NCI-H1417 (cell line): ENCODE data around the gene SDK2.
A peak's percentile ranks its signal among the peaks of the same experiment; 100 is the strongest.

Experiments used
- DNase-seq, 3 experiments: peaks; one replicate each; lab custom pipeline; 2025; lab: John Stamatoyannopoulos, UW

Gene SDK2

GRCh38 chr17:73424571-73424970 is 219.7 kb downstream of the SDK2 start:
- no peak for DNase-seq

- DNase-seq = no peak
These were observed 220.4 kb downstream of the SDK2 start for GRCh38 chr17:73423806-73424205.

DNA sequence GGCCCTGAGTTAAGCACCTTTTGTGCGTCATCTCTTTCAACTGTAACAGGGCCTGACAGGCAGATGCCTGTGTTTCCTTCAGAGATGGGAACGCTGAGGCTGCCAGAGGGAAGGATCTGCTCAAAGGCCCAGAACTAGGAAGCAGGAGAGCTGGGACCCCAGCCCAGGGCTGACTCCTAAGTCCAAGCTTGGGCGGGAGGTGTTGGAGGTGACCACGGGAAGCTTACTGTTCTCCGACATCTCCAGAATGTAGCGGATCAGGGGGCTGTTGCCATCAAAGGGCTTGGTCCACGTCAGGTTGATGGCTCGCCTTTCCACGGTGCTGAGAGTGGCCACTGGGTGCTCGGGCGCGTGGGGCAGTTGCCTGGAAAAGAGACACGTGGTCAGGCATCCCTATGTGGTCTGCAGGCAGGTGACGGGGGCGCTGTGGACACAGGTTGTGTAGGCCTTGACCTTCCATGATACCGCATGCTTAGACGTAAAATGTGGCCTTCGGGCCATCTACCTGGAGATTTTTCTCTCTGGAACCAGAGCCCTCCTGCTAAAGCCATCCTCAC is 221.0 kb downstream of the SDK2 start:
- no peak for DNase-seq

DNA sequence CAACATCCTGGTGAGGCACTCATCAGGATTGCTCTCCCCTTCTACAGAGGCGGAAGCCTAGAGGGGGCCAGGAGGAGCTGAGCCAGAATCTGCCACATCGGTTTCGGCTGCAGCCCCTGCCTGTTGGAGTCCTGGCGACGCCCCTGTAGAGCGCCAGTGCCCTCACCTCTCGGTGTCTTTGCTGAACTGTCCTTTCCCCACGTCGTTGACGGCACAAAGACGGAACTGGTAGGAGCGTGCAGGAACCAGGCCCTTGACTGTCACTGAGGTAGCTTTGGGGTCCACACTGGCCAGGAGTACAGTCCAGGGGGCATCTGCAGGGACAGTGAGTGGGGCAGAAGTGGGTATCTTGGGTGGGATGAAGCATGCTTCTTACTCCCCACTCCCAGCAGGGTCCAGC is 222.1 kb downstream of the SDK2 start:
- DNase-seq = no peak

GRCh38 chr17:73420897-73421296 is 223.3 kb downstream of the SDK2 start:
- DNase-seq = no peak

DNA sequence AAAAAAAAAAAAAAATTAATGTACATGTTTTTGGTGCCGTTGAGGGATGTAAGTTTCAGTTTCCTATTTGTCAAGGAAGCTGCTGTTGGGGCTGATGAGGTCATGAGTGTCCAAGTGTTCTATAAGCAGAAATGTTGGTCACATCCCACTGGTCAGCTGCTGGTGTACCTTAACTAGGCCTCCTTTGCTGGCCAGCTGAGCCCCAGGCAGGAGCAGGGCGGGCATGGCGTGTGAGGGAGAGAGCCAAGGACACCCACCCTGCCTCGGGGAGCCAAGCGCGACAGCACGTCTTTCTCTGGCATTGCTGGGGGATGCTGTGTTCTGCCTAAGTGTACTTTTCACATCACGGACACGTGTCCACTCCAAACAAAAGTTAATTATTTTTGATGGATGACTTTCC is 224.4 kb downstream of the SDK2 start:
- DNase-seq = peak in 1 of 3 experiments; percentile 14

DNA sequence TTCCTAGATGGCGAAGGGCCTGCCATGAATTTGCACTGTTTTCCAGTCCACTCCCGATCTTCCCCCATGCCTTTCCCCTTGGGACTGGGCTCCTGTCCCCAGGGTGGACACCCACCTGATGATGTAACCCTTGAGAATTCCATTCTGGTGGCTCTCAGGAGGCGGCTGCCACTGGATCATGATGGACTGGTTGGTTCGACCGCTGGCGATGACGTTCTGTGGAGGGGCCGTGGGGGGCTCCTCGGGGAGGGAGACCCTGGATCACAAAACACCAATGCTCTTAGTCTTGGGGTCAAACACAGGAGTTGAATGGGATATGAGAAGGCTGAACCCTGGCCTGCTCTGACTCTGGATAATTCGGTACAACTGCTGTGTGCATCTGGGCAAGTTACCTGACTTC is 225.2 kb downstream of the SDK2 start:
- no peak for DNase-seq

GRCh38 chr17:73415782-73416181 is 228.5 kb downstream of the SDK2 start:
- DNase-seq = no peak

DNA sequence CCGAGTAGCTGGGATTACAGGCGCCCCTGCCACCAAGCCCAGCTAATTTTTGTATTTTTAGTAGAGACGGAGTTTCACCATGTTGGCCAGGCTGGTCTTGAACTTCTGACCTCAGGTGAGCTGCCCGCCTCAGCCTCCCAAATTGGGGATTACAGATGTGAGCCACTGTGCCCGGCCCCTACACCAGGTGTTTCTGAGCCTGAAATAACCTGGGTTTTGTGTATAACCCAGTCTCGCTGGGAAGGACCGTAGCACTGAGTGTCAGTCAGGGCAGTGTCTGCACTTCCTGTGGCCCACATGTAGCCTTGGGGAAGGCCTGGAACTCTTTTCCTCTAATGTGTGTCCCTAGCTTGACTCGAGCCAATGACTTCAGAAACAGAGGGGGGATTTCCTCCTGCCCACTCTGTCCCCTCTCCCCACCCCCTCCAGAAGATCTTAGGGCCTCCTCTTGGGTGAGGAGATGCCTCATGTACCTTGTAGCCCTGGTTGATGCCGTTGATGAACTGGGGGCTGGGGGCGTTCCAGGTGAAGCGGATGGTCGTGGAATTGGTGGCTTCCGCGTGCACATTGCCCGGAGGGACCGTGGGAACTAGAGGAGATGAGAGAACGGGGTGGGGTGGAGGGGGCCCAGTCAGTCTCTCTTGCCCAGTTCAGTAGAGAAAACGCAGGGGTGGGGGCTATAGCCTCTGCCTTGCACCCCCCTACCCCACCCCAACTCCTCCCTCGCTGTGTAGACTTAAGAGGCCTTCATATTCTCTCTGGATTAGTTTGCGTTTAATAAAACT is 229.9 kb downstream of the SDK2 start:
- no peak for DNase-seq

DNA sequence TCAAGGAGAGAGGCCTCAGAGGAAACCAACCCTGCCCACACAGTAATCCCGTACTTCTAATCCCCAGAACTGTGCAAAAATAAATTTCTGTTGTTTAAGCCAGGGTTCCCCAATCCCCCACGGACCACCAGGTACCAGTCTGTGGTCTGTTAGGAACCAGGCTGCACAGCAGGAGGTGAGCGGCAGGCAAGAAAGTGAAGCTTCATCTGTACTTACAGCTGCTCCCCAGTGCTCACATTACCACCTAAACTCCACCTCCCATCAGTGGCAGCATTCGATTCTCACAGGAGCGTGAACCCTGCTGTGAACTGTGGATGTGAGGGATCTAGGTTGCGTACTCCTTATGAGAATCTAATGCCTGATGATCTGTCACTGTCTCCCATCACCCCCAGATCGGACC is 231.3 kb downstream of the SDK2 start:
- no peak for DNase-seq

DNA sequence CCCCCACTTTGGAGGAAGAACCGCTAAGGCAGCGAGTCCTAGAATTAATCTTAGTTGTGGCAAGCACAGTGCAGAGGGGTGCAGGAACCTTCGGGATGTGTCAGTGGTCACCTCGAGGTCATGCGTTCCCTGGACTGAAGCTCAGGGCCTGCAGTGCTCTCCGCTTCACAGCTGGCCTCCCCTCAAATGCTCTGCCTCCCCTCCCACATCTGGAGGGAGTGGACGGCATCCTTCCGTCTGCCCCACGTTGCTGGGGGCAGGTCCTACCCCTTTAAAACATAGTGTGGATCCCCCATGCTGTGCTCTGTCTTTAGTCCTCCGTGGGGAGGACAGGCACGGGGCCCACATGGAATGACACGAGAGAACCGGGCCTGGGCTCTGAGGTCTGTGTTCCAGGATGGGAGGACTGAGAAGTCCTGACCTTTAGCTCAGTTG is 232.9 kb downstream of the SDK2 start:
- DNase-seq = no peak

DNA sequence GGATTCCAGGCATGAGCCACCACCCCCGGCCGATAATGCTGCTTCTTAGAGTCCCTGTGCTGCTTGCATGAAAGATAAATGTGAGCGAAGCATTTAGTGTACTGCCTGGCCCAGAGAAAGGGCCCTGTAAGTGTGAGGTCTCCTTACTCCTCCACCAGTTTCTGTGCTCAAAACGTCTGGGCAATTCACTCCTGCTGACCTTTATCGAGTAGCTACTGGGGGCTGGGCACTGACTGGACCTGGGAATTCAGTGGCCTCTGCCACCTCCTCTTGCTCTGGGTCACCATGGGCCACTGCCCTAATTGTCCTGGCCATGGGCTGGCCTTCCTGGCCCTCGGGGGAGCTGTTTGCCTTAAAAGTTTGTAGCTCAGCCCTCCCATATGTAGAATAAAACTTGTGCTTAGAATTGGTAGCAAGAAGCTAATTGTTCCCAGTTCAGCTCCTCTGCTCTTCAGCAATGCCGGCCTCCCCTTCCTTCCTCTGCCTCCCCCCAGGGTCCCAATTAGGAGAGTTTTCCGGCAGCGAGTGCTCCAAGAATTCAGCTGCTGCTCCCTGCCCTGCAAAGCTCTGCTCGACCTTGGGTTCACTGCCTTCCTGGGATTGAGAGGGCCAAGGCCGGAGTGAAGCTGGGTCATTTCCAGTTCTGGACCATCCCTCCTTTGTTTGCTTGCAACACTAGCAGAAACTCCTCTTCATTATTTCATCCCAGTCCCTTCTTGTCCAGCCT is 233.5 kb downstream of the SDK2 start:
- DNase-seq = no peak

GRCh38 chr17:73404246-73404645 is 240.0 kb downstream of the SDK2 start:
- DNase-seq = no peak

GRCh38 chr17:73402466-73402865 is 241.8 kb downstream of the SDK2 start:
- DNase-seq = no peak

- peak in 1 of 3 experiments; percentile 5 for DNase-seq
These were observed 242.3 kb downstream of the SDK2 start for GRCh38 chr17:73401911-73402310.

DNA sequence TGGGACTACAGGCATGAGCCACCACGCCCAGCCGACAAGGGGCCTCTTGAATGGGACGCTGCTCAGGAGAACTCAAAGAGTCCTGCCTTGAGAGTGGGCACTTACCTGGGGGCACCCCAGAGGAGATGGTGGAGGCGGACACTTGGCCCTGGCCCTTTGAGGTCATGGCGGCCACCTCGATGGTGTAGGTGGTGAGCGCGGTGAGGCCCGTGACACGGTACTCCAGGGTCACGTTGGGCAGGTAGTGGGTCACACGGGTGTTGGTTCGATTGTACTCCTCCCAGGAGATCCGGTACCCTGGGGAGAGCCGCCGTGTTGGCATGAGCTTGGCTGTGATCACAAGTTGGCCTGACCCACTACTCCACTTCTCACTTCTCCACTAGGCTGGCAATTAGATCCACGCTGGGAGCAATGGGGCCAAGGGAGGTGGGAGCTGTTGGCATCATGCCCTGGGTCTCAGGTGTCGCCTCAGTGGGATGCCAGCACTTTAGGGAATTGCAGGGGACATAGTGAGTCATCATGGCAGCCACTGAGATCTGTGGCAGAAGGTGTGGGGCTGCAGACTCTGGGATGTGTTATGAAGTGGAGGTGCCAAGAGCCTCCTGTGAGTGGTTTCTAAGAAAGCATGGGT is 243.2 kb downstream of the SDK2 start:
- peak in 1 of 3 experiments; percentile 54 for DNase-seq

DNA sequence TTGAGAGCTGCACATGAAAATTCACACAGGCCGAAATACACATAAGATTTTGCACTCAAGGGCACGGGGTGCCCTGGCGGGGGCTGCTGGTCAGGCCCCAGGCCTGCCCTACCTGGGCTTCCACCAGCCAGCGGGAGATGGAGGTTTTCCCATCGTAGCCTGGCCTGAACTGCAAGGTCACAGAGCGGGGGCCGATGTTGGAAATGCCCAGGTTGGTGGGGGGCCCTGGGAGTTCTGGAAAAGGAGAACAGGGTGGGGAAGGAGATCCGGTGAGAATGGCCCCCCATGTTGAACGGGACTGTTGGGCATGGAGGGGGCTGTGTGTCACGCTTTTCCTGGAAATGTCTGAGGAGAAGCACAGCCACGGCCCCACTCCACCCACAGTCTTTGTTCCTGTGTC is 245.2 kb downstream of the SDK2 start:
- DNase-seq = no peak

GRCh38 chr17:73397856-73398540 is 246.2 kb downstream of the SDK2 start:
- DNase-seq = no peak

DNA sequence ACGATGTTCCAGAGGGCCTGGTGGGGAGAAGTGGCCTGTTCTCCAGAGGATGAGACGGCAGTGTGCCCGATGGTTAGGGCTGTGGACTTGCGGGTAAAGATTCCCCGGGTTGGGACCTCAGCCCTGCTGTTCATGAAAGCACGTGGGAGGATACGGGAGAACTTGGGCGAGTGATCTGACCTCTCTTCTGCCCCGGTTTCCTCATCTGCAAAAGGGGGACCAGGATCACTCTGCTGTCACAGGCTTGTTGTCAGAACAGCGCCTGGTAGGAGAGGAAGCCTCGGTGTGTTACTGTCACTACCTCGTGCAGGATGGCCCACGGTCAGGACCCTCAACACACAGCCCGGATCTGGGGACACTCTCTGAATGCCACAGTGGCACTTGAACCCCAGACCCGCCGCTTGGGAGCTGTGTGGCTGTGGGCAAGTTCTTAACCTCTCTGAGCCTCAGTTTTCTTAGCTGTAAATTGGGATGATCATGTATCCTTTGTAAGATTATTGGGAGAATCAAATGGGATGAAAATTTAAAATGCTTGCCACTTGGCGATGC is 246.9 kb downstream of the SDK2 start:
- no peak for DNase-seq

- DNase-seq = peak in 1 of 3 experiments; percentile 96
These were observed 247.6 kb downstream of the SDK2 start for GRCh38 chr17:73396431-73397277.
